ENCODE measurements around the gene SLC26A9.

SLC26A9 gene, protein sequence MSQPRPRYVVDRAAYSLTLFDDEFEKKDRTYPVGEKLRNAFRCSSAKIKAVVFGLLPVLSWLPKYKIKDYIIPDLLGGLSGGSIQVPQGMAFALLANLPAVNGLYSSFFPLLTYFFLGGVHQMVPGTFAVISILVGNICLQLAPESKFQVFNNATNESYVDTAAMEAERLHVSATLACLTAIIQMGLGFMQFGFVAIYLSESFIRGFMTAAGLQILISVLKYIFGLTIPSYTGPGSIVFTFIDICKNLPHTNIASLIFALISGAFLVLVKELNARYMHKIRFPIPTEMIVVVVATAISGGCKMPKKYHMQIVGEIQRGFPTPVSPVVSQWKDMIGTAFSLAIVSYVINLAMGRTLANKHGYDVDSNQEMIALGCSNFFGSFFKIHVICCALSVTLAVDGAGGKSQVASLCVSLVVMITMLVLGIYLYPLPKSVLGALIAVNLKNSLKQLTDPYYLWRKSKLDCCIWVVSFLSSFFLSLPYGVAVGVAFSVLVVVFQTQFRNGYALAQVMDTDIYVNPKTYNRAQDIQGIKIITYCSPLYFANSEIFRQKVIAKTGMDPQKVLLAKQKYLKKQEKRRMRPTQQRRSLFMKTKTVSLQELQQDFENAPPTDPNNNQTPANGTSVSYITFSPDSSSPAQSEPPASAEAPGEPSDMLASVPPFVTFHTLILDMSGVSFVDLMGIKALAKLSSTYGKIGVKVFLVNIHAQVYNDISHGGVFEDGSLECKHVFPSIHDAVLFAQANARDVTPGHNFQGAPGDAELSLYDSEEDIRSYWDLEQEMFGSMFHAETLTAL

DNA sequence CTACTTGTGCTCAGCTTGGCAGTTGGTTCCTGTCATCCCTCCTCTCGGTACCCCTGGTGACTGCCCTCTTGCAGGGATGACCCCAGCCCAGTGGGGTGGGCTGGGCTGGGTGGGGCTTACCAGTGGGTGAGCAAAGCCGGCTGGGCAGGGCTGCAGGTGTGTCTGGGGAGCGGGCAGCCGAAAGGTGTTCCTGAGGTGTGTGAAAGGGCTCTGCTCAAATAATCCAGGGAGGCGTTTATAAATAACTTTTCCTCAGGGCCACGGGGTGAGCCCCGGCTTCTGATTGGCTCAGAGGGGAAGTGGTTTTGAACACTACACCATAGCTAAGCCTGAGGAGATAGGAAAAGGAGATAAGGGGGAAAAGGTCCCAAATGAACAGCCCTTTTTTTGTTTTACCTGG lies at the start of gene SLC26A9:
SLC26A9 (minus strand) TSS at position 212 of the 400 bp plus-strand sequence. CDS start 7,636 bp downstream, outside the sequence.
- no peak for DNase-seq

DNA sequence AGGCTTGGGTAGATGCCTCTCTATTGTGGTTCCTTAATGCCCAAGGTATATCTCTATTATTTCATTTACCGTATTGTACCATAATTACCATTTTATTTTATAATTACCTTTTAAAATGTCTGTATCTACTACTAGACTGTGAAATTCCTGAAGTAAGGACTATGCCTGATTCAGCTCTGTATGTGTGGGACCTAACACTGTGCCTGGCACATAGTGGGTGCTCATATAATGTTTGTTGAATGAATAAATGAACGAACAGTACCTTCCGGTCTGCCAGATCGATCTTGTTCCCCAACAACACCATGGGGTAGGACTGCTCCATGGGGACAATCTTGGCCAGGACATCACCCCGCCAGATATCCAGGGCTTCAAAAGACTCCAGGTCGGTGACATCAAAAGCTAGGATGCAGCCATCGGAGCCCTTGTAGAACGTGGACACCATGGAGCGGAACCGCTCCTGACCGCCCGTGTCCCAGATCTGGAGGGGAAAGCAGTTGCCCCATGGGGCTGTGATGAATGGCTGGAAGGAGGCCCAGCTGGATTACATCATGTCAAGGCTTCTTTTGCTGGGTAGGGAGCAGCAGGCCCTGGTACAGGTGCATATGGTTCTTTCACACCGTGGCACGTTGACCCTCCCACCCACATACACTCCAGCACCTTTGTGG lies 49.1 kb upstream of the SLC26A9 start:
- DNase-seq, result no peak

- DNase-seq, result no peak
Observed at GRCh38 chr1:205991237-205991636, 48.0 kb upstream of the SLC26A9 start.

GRCh38 chr1:205990226-205990625 lies 47.0 kb upstream of the SLC26A9 start:
- DNase-seq, result no peak

GRCh38 chr1:205989786-205990185 lies 46.5 kb upstream of the SLC26A9 start:
- DNase-seq, result no peak

GRCh38 chr1:205988585-205988995 lies 45.3 kb upstream of the SLC26A9 start:
- DNase-seq, result no peak

DNA sequence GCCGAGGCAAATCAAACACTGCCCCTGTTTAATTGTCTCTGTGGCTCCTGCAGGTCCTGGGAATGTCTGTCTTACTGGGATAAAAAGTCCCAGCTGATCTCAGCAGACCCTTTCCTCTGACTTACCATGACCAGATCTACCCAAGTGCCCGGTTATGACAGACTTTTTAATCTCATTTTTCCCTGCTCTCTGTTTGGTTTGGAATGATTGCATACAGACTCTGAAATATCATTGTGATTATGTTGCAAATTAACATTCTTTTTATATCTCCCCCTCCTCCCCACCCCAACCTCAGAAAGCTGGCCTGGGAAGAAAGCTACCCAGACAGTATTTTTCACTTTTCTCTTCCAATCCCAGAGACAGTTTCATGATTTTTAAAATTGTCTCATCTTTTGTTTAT lies 43.6 kb upstream of the SLC26A9 start:
- DNase-seq, result no peak

- no peak for DNase-seq
Observed at GRCh38 chr1:205986292-205986691, 43.0 kb upstream of the SLC26A9 start.

DNA sequence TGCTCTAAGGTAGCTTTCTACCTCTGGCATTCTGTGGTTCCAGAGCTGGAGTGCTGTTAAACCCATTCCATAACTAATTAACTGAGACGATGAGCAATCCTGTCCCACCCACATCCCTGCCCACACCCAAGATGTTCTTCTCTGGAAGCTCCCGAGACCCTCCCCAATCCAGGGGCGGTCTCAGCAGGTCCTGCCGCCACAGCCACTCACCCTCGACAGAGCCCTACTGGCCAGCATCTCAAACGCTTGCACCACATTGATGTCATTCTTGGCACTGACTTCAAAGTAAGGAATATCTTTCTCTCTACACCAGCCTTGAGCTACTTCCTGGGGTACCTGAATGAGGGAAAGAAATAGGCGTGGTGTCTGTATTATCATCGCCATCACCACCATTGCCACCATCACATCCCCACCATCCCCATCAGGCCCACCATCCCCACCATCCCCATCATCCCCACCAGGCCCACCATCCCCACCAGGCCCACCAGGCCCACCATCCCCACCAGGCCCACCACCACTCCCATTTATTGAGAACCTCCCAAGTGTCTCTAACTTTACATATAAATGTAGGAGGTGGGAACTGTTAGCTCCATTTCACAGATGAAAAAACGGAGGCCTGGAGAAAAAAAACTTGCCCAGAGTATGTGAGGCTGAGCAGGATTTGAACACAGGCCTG lies 42.2 kb upstream of the SLC26A9 start:
- DNase-seq, result no peak

- peak in 1 of 2 experiments; percentile 5 for DNase-seq
Observed at GRCh38 chr1:205983925-205984725, 40.9 kb upstream of the SLC26A9 start.

GRCh38 chr1:205981257-205981656 lies 38.0 kb upstream of the SLC26A9 start:
- DNase-seq, result no peak

- DNase-seq, result no peak
Observed at GRCh38 chr1:205980237-205980870, 37.1 kb upstream of the SLC26A9 start.

GRCh38 chr1:205979301-205979700 lies 36.0 kb upstream of the SLC26A9 start:
- no peak for DNase-seq

DNA sequence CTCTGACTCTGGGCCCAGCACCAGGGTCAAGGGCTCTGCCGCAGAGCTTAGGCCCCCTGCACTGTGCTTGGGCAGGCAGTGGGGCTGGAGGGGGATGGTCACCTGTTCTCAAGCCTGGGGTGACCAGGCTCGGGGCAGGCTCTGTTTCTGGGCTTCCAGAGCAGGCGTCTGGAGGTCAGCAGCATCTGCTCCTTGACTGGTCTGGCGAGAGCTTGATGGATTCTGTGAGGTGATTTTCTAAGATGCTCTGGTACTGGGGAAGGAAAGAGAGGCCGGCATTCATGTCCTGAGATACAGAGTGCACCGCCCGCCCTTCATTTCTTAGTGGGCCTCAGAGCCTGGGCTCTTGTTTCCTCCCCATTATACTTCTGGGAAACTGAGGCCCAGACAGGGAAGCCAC lies 35.4 kb upstream of the SLC26A9 start:
- no peak for DNase-seq

GRCh38 chr1:205977402-205978014 lies 34.3 kb upstream of the SLC26A9 start:
- peak in 1 of 2 experiments; percentile 58 for DNase-seq

GRCh38 chr1:205976708-205977401 lies 33.6 kb upstream of the SLC26A9 start:
- DNase-seq, result no peak

DNA sequence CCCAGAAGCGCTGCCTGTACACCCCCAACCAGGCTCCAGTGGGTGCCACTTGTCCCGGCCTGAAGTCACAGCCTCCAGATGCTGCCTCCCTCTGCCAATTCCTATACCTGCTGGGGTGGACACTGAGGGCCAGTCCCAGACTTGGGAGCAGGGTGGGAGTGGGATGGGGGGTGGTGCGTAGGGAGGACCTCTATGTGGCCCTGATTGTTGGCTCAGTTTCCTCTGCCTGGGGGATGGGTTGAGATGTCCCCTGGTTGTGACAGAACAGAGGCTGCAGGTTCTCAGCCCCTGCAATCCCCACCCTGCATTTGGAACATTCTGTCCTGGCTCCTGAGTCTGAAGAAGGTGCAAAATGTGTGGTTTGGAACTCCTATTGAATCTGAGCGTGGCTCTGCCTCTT lies 32.8 kb upstream of the SLC26A9 start:
- no peak for DNase-seq

DNA sequence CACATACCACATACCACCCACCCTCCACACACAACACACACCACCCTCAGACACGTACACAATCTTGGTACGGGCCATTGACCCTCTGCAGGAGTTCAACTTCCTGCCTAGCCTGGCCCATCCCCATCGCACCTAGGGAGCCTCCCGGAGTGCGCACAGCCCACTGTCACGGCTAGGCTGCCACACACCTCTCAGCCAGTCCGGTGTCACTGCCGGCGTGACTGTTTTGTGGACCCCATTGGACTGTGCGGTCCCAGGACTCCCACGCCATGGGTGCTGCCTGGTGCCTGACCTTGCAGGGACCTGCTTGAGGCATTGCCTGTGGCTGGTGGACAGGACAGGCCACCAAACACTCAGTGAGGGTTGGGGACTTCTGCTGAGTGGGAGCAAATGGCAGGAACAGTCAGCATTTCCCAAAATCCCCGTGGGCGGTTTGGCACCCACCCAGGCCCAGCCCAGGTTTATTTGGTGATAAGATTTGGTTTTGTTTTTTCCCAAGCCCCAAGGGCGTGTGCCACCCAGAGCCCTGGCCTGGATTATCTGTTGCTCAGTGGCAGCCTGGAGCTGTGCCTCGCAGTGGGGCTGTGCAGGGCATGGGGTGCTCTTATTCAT lies 32.2 kb upstream of the SLC26A9 start:
- DNase-seq, result no peak

DNA sequence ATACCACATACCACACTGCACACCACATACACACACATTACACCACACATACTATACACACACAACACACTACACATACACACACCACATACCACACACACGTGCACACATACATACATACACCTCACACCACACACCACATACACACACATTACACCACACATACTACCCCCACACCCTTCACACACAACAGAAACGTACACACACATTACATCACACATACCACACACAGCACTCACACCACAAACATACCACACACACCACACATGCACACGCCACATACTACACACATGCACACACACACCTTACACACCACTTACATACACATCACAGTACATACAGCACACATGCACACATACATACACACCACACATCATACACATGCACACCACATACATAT lies 31.5 kb upstream of the SLC26A9 start:
- no peak for DNase-seq

Measured in SW 1271 (cell line).